Astrocyte of the cerebellum (primary cell): ENCODE results near the gene HPS4.

ENCODE experiments used
- DNase-seq: peaks from one replicate; pipeline ENCODE4 v3.0.0-alpha.2; 2011; ENCODE audit warnings: low read depth
- H3K4me3 ChIP-seq: 2 replicates; pipeline ENCODE4 v1.5.1; 2011; ENCODE audit warnings: mild to moderate bottlenecking, low read depth, low read length, moderate library complexity
- CTCF ChIP-seq: IDR thresholded peaks from 2 replicates; pipeline ENCODE4 v1.5.1; 2012; ENCODE audit warnings: low read length, low read depth, moderate library complexity, mild to moderate bottlenecking; ENCODE audit errors: missing control alignments
- in situ Hi-C: cut with HindIII; loops from 2 replicates; pipeline ENCODE4 v1.10.0; 2017; ENCODE audit warnings: low sequenced_read_pairs

HPS4 gene

GRCh38 chr22:26513838-26514237, 30.3 kb upstream of the HPS4 start:
- TF ChIP-seq CTCF = no peak
- DNase-seq = no peak
- in situ Hi-C loops = no loop called here
- H3K4me3 ChIP-seq = no peak overlapping the region

GRCh38 chr22:26512149-26512793, 28.7 kb upstream of the HPS4 start, which contains the start of gene TFIP11:
Gene TFIP11, minus strand, starts transcription at chr22:26512473. Its CDS starts 2,201 bp downstream, at chr22:26510272.
- no peak for TF ChIP-seq CTCF
- DNase-seq = peak; percentile 81
- peak within 1 kb of the TSS; percentile 84 for H3K4me3 ChIP-seq
- in situ Hi-C loops = no loop called here

- in situ Hi-C loops = no loop called here
- no peak for DNase-seq
- TF ChIP-seq CTCF = no peak
- no peak overlapping the region for H3K4me3 ChIP-seq
Measured at GRCh38 chr22:26508148-26508547, 24.6 kb upstream of the HPS4 start.

GRCh38 chr22:26503758-26504157, 20.2 kb upstream of the HPS4 start:
- in situ Hi-C loops = no loop called here
- no peak for DNase-seq
- H3K4me3 ChIP-seq = no peak overlapping the region
- no peak for TF ChIP-seq CTCF

GRCh38 chr22:26502688-26503561, 19.3 kb upstream of the HPS4 start:
- peak; percentile 28 for DNase-seq
- no peak overlapping the region for H3K4me3 ChIP-seq
- peak; percentile 75 for TF ChIP-seq CTCF
- in situ Hi-C loops = no loop called here

- no peak for TF ChIP-seq CTCF
- no peak for DNase-seq
- H3K4me3 ChIP-seq = no peak overlapping the region
- in situ Hi-C loops = no loop called here
Measured at GRCh38 chr22:26501996-26502395, 18.4 kb upstream of the HPS4 start.
